AG10803 (cell line): ENCODE data around the gene MAML3.

Experiments used
- DNase-seq: peaks from one replicate; pipeline ENCODE4 v3.0.0; 2010; ENCODE audit warnings: low read depth
- H3K4me3 ChIP-seq: 2 replicates; pipeline ENCODE4 v1.5.1; 2011; ENCODE audit warnings: mild to moderate bottlenecking, low read length, control low read depth
- TF ChIP-seq, protein P1 (sequence below): conservative IDR thresholded peaks from 2 replicates; pipeline ENCODE4 v1.5.1; 2011; ENCODE audit warnings: mild to moderate bottlenecking, low read length, control low read depth, inconsistent platforms

The MAML3 gene

DNA sequence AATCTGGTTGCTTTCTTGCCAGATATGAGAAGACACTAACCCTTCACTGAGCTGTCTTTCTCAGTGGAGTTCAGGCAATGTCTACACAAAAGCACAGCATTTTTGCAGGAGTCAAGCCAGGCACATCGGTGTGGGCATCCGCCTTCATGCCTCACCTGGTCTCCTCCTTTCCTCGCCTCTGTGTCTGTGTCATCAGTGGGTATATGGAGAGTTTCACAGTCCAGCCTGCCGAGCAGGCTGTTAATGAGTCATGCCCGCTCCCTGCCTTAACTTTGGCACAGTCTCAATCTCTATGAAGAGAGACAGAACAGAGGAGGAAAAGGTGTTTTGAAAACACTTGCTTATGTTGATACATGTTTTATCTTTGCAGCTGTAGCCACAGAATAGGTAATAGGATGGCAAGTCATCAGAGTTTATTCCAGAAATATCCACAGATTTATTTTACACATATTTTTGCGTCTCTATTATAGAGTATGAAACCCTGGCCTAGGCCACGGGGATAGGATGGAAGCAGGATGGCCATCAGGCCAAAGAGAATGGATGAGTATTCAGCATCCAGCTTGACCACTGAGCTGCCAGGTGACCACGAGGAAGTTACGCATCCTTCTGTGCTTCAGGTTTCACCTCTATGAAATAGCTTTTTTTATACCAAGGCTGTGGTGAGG is 32.8 kb upstream of the MAML3 start:
- TF ChIP-seq, protein P1, sequence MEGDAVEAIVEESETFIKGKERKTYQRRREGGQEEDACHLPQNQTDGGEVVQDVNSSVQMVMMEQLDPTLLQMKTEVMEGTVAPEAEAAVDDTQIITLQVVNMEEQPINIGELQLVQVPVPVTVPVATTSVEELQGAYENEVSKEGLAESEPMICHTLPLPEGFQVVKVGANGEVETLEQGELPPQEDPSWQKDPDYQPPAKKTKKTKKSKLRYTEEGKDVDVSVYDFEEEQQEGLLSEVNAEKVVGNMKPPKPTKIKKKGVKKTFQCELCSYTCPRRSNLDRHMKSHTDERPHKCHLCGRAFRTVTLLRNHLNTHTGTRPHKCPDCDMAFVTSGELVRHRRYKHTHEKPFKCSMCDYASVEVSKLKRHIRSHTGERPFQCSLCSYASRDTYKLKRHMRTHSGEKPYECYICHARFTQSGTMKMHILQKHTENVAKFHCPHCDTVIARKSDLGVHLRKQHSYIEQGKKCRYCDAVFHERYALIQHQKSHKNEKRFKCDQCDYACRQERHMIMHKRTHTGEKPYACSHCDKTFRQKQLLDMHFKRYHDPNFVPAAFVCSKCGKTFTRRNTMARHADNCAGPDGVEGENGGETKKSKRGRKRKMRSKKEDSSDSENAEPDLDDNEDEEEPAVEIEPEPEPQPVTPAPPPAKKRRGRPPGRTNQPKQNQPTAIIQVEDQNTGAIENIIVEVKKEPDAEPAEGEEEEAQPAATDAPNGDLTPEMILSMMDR, result no peak
- no peak overlapping the region for H3K4me3 ChIP-seq
- peak; percentile 44 for DNase-seq

DNA sequence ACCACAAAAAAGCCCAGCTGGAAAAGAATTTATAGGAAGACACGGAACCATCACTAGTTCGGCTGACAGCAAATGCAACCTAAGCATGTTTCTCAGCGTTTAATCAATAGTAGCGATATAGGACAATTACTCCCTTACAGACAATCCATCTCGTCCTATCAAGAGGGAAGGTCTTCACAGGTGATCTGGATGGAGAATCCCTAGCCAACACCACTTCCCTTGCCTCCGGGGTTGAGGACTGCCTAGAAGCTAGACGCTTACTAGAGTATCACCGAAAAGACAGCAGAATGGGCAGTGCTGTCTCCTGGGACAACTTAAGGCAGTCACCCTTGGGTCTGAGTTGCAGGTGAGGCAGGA is 32.1 kb upstream of the MAML3 start:
- TF ChIP-seq, protein P1, result no peak
- no peak overlapping the region for H3K4me3 ChIP-seq
- DNase-seq, result no peak

DNA sequence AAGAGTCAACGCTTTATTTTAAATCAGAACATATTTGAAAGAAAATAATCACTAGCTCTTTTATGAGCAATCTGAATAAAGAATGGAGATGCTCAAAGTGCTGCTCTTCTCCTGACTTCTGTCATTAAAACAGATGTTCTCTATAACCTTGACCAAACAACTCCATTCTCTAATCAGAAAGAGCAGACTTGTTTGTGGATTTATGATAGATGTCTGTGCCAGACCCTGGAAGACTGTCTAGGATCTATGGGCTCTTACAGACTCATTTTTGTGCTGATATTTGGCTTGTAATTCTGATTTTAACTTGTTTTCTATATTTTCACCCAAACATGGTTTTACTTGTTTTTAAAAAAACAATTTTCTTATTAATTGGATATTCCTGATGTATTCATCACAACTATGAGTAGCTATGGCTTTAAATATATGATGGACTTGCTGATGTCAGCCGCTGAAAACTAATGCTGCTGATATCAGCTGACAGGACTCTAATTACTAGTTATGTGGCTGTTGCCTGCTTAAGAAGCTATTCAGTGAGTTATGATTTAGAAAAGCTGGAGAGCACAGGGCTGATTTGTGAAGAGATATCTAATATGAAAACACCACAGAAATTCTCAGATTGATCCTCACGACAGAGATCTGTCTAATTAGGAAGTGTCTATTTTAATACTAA is 31.6 kb upstream of the MAML3 start:
- TF ChIP-seq, protein P1, result no peak
- no peak overlapping the region for H3K4me3 ChIP-seq
- no peak for DNase-seq

DNA sequence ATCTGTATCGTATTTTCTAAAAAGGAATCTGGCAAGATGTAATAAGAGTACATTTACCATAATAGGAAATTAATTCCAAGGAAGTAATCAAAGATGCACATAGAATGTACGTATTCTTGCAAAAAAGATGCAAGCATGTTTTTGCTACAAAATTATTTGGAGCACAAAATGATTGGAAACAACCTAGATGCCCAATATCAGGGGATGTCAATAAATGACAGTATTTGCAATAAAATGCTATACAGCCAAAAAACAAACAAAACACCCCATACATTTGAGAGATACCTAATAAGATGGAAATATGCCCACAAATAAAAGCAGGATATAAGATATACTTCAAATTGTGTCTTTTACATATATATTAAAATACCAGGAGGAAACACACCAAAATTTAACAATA is 29.3 kb upstream of the MAML3 start:
- DNase-seq, result no peak
- TF ChIP-seq, protein P1, result no peak
- H3K4me3 ChIP-seq, result no peak overlapping the region

GRCh38 chr4:140180577-140180976 is 26.6 kb upstream of the MAML3 start:
- DNase-seq, result no peak
- TF ChIP-seq, protein P1, result no peak
- no peak overlapping the region for H3K4me3 ChIP-seq

DNA sequence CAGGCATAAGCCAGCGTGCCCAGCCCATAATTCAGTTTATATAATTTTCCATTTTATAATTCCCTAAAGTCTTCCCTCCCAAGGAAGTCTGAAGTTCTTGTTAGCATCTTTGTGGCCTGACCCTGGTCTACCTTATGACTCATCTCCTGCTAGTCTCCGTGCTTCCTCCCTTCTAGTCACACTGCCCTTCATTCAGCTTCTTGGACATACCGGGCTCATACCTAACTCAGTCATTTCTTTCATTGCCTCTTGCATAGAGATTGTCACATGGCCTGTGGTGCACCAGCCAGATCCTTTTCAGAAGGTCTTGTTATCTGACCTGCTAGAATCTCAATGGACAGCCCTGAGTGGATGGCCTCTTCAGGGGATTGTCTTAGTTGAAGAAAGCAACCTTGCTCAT is 22.8 kb upstream of the MAML3 start:
- TF ChIP-seq, protein P1, result no peak
- peak; percentile 31 for DNase-seq
- H3K4me3 ChIP-seq, result no peak overlapping the region

DNA sequence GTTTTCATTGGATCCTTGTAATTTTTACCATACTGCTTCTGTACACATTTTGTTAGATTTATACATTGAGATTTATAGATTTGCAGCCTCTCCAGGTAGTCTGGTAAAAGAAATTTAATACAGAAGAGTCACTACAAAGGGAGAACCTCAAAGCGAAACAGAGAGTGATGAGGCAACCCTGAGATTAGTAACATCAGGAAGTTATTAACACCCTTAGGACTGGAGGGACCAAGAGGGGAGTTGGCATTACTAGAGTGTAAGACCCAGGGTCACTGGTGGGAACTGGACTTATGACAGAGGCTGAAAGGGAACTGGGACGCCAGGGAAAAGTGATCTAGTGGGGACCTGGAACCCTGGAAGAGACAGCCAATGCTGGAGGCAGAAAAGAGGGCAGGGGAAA is 20.6 kb upstream of the MAML3 start:
- DNase-seq, result no peak
- TF ChIP-seq, protein P1, result no peak
- no peak overlapping the region for H3K4me3 ChIP-seq
